Putamen (tissue), 1 donor: ENCODE measurements around the gene AGR3.

Experiments used
- DNase-seq: peaks from one replicate; pipeline ENCODE4 v3.0.0-alpha.2; 2016; ENCODE audit warnings: low spot score

Gene AGR3

GRCh38 chr7:16881844-16882243, at the start of gene AGR3:
Gene AGR3, minus strand, starts transcription at chr7:16881983. Its CDS starts 3,365 bp downstream, at chr7:16878618.
- no peak for DNase-seq

GRCh38 chr7:16930946-16931345, 49.2 kb upstream of the AGR3 start:
- no peak for DNase-seq

- no peak for DNase-seq
Measured at GRCh38 chr7:16929146-16929762, 47.5 kb upstream of the AGR3 start.

GRCh38 chr7:16926861-16927260, 45.1 kb upstream of the AGR3 start:
- DNase-seq = no peak

- peak; percentile 11 for DNase-seq
Measured at GRCh38 chr7:16926283-16926682, 44.5 kb upstream of the AGR3 start.

GRCh38 chr7:16925609-16926008, 43.8 kb upstream of the AGR3 start:
- DNase-seq = no peak

GRCh38 chr7:16923019-16923418, 41.2 kb upstream of the AGR3 start:
- no peak for DNase-seq

- peak; percentile 3 for DNase-seq
Measured at GRCh38 chr7:16921644-16922257, 40.0 kb upstream of the AGR3 start.

- no peak for DNase-seq
Measured at GRCh38 chr7:16921151-16921550, 39.4 kb upstream of the AGR3 start.

- DNase-seq = no peak
Measured at GRCh38 chr7:16919440-16919839, 37.7 kb upstream of the AGR3 start.

GRCh38 chr7:16918288-16918895, 36.6 kb upstream of the AGR3 start:
- DNase-seq = peak; percentile 19

GRCh38 chr7:16916738-16917137, 35.0 kb upstream of the AGR3 start:
- DNase-seq = no peak

- DNase-seq = no peak
Measured at GRCh38 chr7:16916105-16916639, 34.4 kb upstream of the AGR3 start.

GRCh38 chr7:16915405-16915804, 33.6 kb upstream of the AGR3 start:
- no peak for DNase-seq

- DNase-seq = no peak
Measured at GRCh38 chr7:16914771-16915170, 33.0 kb upstream of the AGR3 start.

GRCh38 chr7:16913643-16914042, 31.9 kb upstream of the AGR3 start:
- DNase-seq = no peak

- DNase-seq = no peak
Measured at GRCh38 chr7:16912540-16912939, 30.8 kb upstream of the AGR3 start.

GRCh38 chr7:16908561-16908960, 26.8 kb upstream of the AGR3 start:
- DNase-seq = no peak

GRCh38 chr7:16905300-16906044, 23.7 kb upstream of the AGR3 start:
- DNase-seq = no peak

- DNase-seq = no peak
Measured at GRCh38 chr7:16904076-16904475, 22.3 kb upstream of the AGR3 start.

GRCh38 chr7:16900209-16900768, 18.5 kb upstream of the AGR3 start:
- DNase-seq = no peak
